ENCODE results near the gene SERPINA12. TPM values are rescaled to one million over a fixed set of nuclear protein-coding genes. Genes with fewer than 3 reads are reported as not detected.
A peak's percentile ranks its signal among the peaks of the same experiment; 100 is the strongest.

The SERPINA12 gene
- total RNA-seq, 2 donors from 2014 or later = not detected

- no peaks in the 10 kb centered on the region for H3K36me3 ChIP-seq
- H3K4me1 ChIP-seq = no peaks in the 10 kb centered on the region
- TF ChIP-seq CTCF (IDR thresholded peaks at IDR 0.05) = peak; percentile 92 to 97
- no peak overlapping the region for H3K27ac ChIP-seq
- peak; percentile 78 for DNase-seq (ENCODE audit: low spot score)
- H3K27me3 ChIP-seq = no peaks in the 10 kb centered on the region
- peaks cover 0 to 9% of the 10 kb centered on the region in 2 donors for H3K9me3 ChIP-seq
- H3K4me3 ChIP-seq = no peak overlapping the region
Measured at GRCh38 chr14:94548999-94549985, 40.0 kb upstream of the SERPINA12 start.

- H3K27me3 ChIP-seq = no peaks in the 10 kb centered on the region
- H3K36me3 ChIP-seq = no peaks in the 10 kb centered on the region
- H3K4me3 ChIP-seq = no peak overlapping the region
- DNase-seq (ENCODE audit: low spot score) = peak; percentile 30
- no peak overlapping the region for H3K27ac ChIP-seq
- H3K4me1 ChIP-seq = no peaks in the 10 kb centered on the region
- TF ChIP-seq CTCF (IDR thresholded peaks at IDR 0.05) = no peak
- H3K9me3 ChIP-seq = peaks cover 0 to 4% of the 10 kb centered on the region in 2 donors
Measured at GRCh38 chr14:94548131-94548998, 39.1 kb upstream of the SERPINA12 start.

GRCh38 chr14:94547726-94548125 lies 38.5 kb upstream of the SERPINA12 start:
- no peak overlapping the region for H3K27ac ChIP-seq
- no peak for TF ChIP-seq CTCF (IDR thresholded peaks at IDR 0.05)
- H3K9me3 ChIP-seq = peaks cover 0 to 4% of the 10 kb centered on the region in 2 donors
- H3K27me3 ChIP-seq = no peaks in the 10 kb centered on the region
- no peaks in the 10 kb centered on the region for H3K36me3 ChIP-seq
- DNase-seq (ENCODE audit: low spot score) = peak; percentile 38
- H3K4me3 ChIP-seq = no peak overlapping the region
- no peaks in the 10 kb centered on the region for H3K4me1 ChIP-seq

- no peak for DNase-seq (ENCODE audit: low spot score)
- no peaks in the 10 kb centered on the region for H3K4me1 ChIP-seq
- H3K4me3 ChIP-seq = no peak overlapping the region
- no peaks in the 10 kb centered on the region for H3K36me3 ChIP-seq
- no peak overlapping the region for H3K27ac ChIP-seq
- H3K27me3 ChIP-seq = no peaks in the 10 kb centered on the region
- H3K9me3 ChIP-seq = peaks cover 0 to 4% of the 10 kb centered on the region in 2 donors
- no peak for TF ChIP-seq CTCF (IDR thresholded peaks at IDR 0.05)
Measured at GRCh38 chr14:94547151-94547680, 37.9 kb upstream of the SERPINA12 start.

GRCh38 chr14:94545131-94545841 lies 36.0 kb upstream of the SERPINA12 start:
- no peak for TF ChIP-seq CTCF (IDR thresholded peaks at IDR 0.05)

More at GRCh38 chr14:94545131-94545841, 36.0 kb upstream of the SERPINA12 start:
- H3K27me3 ChIP-seq = no peaks in the 10 kb centered on the region
- DNase-seq (ENCODE audit: low spot score) = peak; percentile 48
- H3K9me3 ChIP-seq = peaks cover 0 to 4% of the 10 kb centered on the region in 2 donors
- H3K4me3 ChIP-seq = no peak overlapping the region
- no peak overlapping the region for H3K27ac ChIP-seq
- no peaks in the 10 kb centered on the region for H3K36me3 ChIP-seq
- peaks cover 0 to 4% of the 10 kb centered on the region in 2 donors for H3K4me1 ChIP-seq

Measured in right atrium auricular region (tissue), 2 donors.